Subcutaneous adipose tissue (tissue), 4 donors: ENCODE data around the gene FBXL5. TPM values are rescaled to one million over a fixed set of nuclear protein-coding genes. Genes with fewer than 3 reads are reported as not detected.

Experiments used
- CTCF ChIP-seq: fragments of 450-650 bp; IDR thresholded peaks from one replicate; pipeline ENCODE4 v1.5.1; 2016; ENCODE audit warnings: low read depth, mild to moderate bottlenecking, control low read depth, antibody characterized with exemption, moderate library complexity
- total RNA-seq, 4 donors: library from RNA; depleted of rRNA; stranded (reverse); fragments of >200 nt; gene quantifications; one replicate each; pipeline ENCODE4 v1.1.0, GENCODE V29; 2016

FBXL5 gene
- total RNA-seq, 4 donors from 2014 or later, result 175 to 234 (median 217) TPM

GRCh38 chr4:15648600-15648999 lies 6.6 kb downstream of the FBXL5 start:
- no peak for TF ChIP-seq CTCF

- TF ChIP-seq CTCF, result no peak
These were observed 16.7 kb downstream of the FBXL5 start for GRCh38 chr4:15638418-15638817.

GRCh38 chr4:15636818-15637217 lies 18.3 kb downstream of the FBXL5 start:
- TF ChIP-seq CTCF, result no peak

GRCh38 chr4:15612136-15612535 lies 43.0 kb downstream of the FBXL5 start:
- TF ChIP-seq CTCF, result no peak

- no peak for TF ChIP-seq CTCF
These were observed 44.3 kb downstream of the FBXL5 start for GRCh38 chr4:15610855-15611254.

DNA sequence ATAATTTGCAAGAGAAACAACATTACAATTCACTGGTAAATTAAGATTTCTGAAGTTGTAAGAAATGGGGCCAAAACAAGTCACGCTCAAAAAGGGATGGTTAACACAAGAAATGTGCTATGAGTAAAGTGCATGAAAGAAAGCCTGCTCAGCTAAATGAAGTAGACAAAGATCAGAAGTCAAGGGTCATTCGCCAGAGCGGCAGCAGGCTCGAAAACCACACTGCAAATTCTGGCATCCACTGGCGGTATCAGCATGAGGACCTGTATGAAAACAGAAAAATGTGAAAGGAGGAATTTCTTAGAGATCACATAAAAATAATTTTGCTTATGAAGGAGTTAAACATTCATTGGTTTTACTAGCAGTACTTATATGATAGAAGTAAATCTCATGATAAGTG lies 49.6 kb downstream of the FBXL5 start:
- TF ChIP-seq CTCF, result no peak

GRCh38 chr4:15601862-15602261 lies 53.3 kb downstream of the FBXL5 start:
- TF ChIP-seq CTCF, result no peak
